ENCODE measurements around the gene ZNF761.

ZNF761 gene

GRCh38 chr19:53431399-53432087 lies at the start of gene ZNF761:
TSS of gene ZNF761 (plus strand) at chr19:53431984. CDS start at chr19:53447269, 15,285 bp downstream.
- H3K9me3 ChIP-seq (ENCODE audit: low read length) = 0 out of 2 replicates have a peak, but pooled peaks cover 3% of the 10 kb centered on the region
- no peak within 1 kb of the TSS for H3K27ac ChIP-seq (ENCODE audit: low read depth, low read length, poor library complexity, severe bottlenecking)
- 0 out of 2 replicates have a peak, but pooled peaks cover 6% of the 10 kb centered on the region for H3K79me2 ChIP-seq (ENCODE audit: insufficient read depth, low read length)
- H3K27me3 ChIP-seq (ENCODE audit: insufficient read depth, low read length) = no peaks in the 10 kb centered on the region
- H3K4me1 ChIP-seq (ENCODE audit: insufficient read depth, low read length, severe bottlenecking) = peaks cover 12% of the 10 kb centered on the region
- no peak for TF ChIP-seq EZH2 (IDR thresholded peaks at IDR 0.05; ENCODE audit: borderline replicate concordance, low read length)
- TF ChIP-seq, protein P1, sequence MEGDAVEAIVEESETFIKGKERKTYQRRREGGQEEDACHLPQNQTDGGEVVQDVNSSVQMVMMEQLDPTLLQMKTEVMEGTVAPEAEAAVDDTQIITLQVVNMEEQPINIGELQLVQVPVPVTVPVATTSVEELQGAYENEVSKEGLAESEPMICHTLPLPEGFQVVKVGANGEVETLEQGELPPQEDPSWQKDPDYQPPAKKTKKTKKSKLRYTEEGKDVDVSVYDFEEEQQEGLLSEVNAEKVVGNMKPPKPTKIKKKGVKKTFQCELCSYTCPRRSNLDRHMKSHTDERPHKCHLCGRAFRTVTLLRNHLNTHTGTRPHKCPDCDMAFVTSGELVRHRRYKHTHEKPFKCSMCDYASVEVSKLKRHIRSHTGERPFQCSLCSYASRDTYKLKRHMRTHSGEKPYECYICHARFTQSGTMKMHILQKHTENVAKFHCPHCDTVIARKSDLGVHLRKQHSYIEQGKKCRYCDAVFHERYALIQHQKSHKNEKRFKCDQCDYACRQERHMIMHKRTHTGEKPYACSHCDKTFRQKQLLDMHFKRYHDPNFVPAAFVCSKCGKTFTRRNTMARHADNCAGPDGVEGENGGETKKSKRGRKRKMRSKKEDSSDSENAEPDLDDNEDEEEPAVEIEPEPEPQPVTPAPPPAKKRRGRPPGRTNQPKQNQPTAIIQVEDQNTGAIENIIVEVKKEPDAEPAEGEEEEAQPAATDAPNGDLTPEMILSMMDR (IDR thresholded peaks at IDR 0.05; ENCODE audit: low read length) = no peak
- no peaks in the 10 kb centered on the region for H4K20me1 ChIP-seq (ENCODE audit: insufficient read depth, low read length)
- peaks cover 35% of the 10 kb centered on the region for H3K36me3 ChIP-seq (ENCODE audit: insufficient read depth, low read length)
- H3K9me2 ChIP-seq (ENCODE audit: low read depth, low read length) = no peaks in the 10 kb centered on the region
- H3K4me3 ChIP-seq (ENCODE audit: low read depth, low read length, poor library complexity, severe bottlenecking) = peak within 1 kb of the TSS; percentile 78
- peak within 1 kb of the TSS; percentile 94 for H3K4me2 ChIP-seq (ENCODE audit: low read length)
- H3F3A ChIP-seq (ENCODE audit: insufficient read depth, low read length) = no peaks in the 10 kb centered on the region
- H3K9ac ChIP-seq (ENCODE audit: low read length) = peak within 1 kb of the TSS; percentile 89
- H2AFZ ChIP-seq (ENCODE audit: low read length) = no peak within 1 kb of the TSS

DNA sequence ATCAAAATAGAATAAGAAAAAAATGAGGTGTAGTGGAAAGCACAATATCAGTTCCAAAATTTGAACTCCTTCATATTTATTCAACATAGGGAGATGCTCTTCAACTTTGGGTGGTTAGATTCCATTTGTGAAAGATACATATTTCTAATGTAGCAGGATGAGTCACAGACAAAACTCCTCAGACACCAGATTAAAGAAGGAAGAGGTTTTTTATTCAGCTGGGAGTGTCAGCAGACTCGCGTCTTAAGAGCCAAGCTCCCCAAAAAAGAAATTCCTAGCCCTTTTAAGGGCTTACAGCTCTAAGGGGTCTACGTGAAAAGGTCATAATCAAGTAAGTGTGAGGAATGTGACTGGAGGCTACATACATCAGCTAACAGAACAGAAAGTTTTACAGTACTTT lies 43.6 kb upstream of the ZNF761 start:
- no peak overlapping the region for H3K9ac ChIP-seq (ENCODE audit: low read length)
- H3K4me1 ChIP-seq (ENCODE audit: insufficient read depth, low read length, severe bottlenecking) = no peaks in the 10 kb centered on the region
- H3K4me2 ChIP-seq (ENCODE audit: low read length) = no peak overlapping the region
- H3K27me3 ChIP-seq (ENCODE audit: insufficient read depth, low read length) = no peaks in the 10 kb centered on the region
- TF ChIP-seq, protein P1 (IDR thresholded peaks at IDR 0.05; ENCODE audit: low read length) = no peak
- TF ChIP-seq EZH2 (IDR thresholded peaks at IDR 0.05; ENCODE audit: borderline replicate concordance, low read length) = no peak
- no peak overlapping the region for H3K27ac ChIP-seq (ENCODE audit: low read depth, low read length, poor library complexity, severe bottlenecking)
- no peak overlapping the region for H2AFZ ChIP-seq (ENCODE audit: low read length)
- H3K79me2 ChIP-seq (ENCODE audit: insufficient read depth, low read length) = no peaks in the 10 kb centered on the region
- no peaks in the 10 kb centered on the region for H3F3A ChIP-seq (ENCODE audit: insufficient read depth, low read length)
- no peaks in the 10 kb centered on the region for H3K36me3 ChIP-seq (ENCODE audit: insufficient read depth, low read length)
- peaks cover 8% of the 10 kb centered on the region; the same call in 1 of the 2 replicates for H3K9me3 ChIP-seq (ENCODE audit: low read length)
- H4K20me1 ChIP-seq (ENCODE audit: insufficient read depth, low read length) = no peaks in the 10 kb centered on the region
- no peaks in the 10 kb centered on the region for H3K9me2 ChIP-seq (ENCODE audit: low read depth, low read length)
- H3K4me3 ChIP-seq (ENCODE audit: low read depth, low read length, poor library complexity, severe bottlenecking) = no peak overlapping the region

DNA sequence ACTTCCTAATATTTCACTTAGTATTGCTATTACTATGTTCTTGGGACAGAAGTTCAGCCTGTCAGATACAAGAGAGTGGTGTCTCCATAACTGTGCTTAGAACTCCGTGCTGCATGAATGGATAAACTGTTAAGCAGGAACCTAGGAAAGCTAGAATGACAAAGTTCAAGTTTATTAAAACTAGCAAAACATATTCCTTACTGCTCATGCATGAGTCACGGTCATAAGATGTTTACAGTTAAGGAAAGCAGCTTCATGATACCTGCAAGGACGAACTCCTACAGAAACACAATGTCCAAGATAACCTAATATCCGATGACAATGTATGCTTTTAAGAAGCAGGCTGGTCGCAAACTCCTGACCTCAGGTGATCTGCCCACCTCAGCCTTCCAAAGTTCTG lies 42.9 kb upstream of the ZNF761 start:
- H3K9ac ChIP-seq (ENCODE audit: low read length) = no peak overlapping the region
- H3K4me2 ChIP-seq (ENCODE audit: low read length) = no peak overlapping the region
- H3K79me2 ChIP-seq (ENCODE audit: insufficient read depth, low read length) = no peaks in the 10 kb centered on the region
- no peak overlapping the region for H3K27ac ChIP-seq (ENCODE audit: low read depth, low read length, poor library complexity, severe bottlenecking)
- H3K4me3 ChIP-seq (ENCODE audit: low read depth, low read length, poor library complexity, severe bottlenecking) = no peak overlapping the region
- H3K9me2 ChIP-seq (ENCODE audit: low read depth, low read length) = no peaks in the 10 kb centered on the region
- TF ChIP-seq, protein P1 (IDR thresholded peaks at IDR 0.05; ENCODE audit: low read length) = no peak
- TF ChIP-seq EZH2 (IDR thresholded peaks at IDR 0.05; ENCODE audit: borderline replicate concordance, low read length) = no peak
- H3K4me1 ChIP-seq (ENCODE audit: insufficient read depth, low read length, severe bottlenecking) = no peaks in the 10 kb centered on the region
- no peaks in the 10 kb centered on the region for H4K20me1 ChIP-seq (ENCODE audit: insufficient read depth, low read length)
- no peak overlapping the region for H2AFZ ChIP-seq (ENCODE audit: low read length)
- no peaks in the 10 kb centered on the region for H3K36me3 ChIP-seq (ENCODE audit: insufficient read depth, low read length)
- no peaks in the 10 kb centered on the region for H3F3A ChIP-seq (ENCODE audit: insufficient read depth, low read length)
- H3K27me3 ChIP-seq (ENCODE audit: insufficient read depth, low read length) = no peaks in the 10 kb centered on the region
- peaks cover 8% of the 10 kb centered on the region; the same call in 1 of the 2 replicates for H3K9me3 ChIP-seq (ENCODE audit: low read length)
